Coronary artery (tissue), 2 donors: ENCODE measurements around the gene PSMD2.

Source experiments
- DNase-seq: peaks from one replicate; pipeline ENCODE4 v3.0.0-alpha.2; 2017; ENCODE audit warnings: low spot score
- H3K27ac ChIP-seq, 2 donors: fragments of 200-600 bp; sonication (generic); one replicate each; pipeline ENCODE4 v1.5.1; 2016 to 2019
- H3K4me3 ChIP-seq: fragments of 200-600 bp; sonication (generic); 2 replicates; pipeline ENCODE4 v1.5.1; 2016; ENCODE audit warnings: mild to moderate bottlenecking, moderate library complexity
- CTCF ChIP-seq: fragments of 200-600 bp; sonication (generic); IDR thresholded peaks from one replicate; pipeline ENCODE4 v1.5.1; 2019; ENCODE audit warnings: antibody characterized with exemption

PSMD2 gene

GRCh38 chr3:184348057-184348382, 49.0 kb downstream of the PSMD2 start:
- no peak overlapping the region for H3K27ac ChIP-seq
- TF ChIP-seq CTCF: no peak
- DNase-seq: no peak
- no peak overlapping the region for H3K4me3 ChIP-seq

DNA sequence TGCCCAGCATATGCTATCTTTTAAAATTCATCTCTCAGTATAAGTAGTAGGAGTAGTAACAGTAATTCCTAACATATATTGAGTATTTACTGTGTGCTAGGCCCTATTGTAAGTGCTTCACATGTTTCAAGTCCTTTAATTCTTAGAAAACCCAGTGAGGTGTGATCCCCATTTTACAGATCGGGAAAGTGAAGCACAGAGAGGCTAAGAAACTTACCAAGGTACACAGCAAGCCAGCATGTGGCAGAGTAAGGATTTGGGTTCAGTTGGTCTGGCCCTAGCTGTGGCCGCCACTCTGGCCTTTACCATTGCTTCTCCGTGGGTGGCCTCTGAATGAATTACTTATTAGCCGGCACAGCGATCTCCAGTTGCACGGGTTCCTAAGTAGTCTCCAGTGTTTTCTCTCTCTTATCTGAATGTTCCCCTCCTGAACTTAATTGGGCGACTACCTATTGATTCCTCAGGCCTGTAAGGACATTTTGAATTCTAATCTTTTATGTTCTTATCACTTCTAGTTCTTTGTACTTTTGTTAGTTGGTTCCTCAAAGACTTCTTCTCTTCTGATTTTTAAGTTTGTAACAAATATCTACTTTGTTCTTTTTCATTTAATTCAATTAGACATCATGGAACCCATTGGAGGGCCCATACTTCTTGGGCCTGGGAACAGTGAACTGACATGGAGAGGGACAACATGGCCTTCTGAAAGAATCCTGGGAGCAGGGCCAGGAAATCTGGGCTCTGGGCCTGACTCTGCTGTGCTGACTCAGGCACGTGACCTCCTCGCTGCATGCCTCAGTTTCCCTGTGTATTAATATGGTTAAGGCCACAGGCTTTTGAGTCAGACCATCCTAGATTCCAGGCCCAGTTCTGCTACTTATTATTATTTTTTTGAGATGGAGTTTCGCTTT, 50.8 kb downstream of the PSMD2 start:
- DNase-seq: no peak
- no peak overlapping the region for H3K27ac ChIP-seq
- H3K4me3 ChIP-seq: no peak overlapping the region
- no peak for TF ChIP-seq CTCF

GRCh38 chr3:184350618-184351017, 51.6 kb downstream of the PSMD2 start:
- DNase-seq: no peak
- no peak overlapping the region for H3K4me3 ChIP-seq
- no peak for TF ChIP-seq CTCF
- H3K27ac ChIP-seq: no peak overlapping the region

GRCh38 chr3:184351511-184352148, 52.6 kb downstream of the PSMD2 start:
- Histone ChIP-seq H3K4me3 (no peak overlapping the region), H3K27ac (no peak overlapping the region)
- TF ChIP-seq CTCF: no peak
- no peak for DNase-seq

DNA sequence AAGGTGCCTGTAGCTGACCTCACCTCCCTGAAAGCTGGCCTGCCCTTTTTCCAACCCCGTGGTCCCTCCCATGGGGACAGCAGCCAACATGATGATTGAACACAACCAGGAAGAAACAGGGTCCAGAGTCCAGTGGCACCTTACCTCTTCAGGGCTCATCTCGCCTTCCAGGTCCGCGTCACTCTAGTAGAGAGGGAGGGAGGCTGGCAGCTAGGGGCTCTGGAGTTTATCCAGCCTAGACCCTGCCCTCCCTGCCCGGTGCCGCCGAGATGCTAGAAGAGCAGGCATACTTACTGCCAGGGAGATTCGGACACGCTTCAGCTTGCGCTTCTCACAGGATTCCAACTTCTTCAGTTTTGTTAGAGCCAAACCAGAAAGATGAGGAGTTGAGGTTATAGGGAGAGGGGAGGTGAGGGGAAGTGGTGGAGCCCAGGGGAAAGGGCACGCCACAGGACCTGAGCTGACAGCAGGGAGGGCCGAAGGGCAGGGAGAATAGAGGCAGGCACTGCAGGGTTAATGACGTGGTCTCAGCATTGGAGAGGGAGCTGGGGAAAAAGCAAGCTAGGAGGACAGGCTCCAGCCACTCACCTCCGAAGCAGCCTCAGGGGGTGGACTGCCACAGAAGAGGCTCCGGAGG, 53.2 kb downstream of the PSMD2 start:
- H3K27ac ChIP-seq: no peak overlapping the region
- no peak for DNase-seq
- H3K4me3 ChIP-seq: no peak overlapping the region
- no peak for TF ChIP-seq CTCF

DNA sequence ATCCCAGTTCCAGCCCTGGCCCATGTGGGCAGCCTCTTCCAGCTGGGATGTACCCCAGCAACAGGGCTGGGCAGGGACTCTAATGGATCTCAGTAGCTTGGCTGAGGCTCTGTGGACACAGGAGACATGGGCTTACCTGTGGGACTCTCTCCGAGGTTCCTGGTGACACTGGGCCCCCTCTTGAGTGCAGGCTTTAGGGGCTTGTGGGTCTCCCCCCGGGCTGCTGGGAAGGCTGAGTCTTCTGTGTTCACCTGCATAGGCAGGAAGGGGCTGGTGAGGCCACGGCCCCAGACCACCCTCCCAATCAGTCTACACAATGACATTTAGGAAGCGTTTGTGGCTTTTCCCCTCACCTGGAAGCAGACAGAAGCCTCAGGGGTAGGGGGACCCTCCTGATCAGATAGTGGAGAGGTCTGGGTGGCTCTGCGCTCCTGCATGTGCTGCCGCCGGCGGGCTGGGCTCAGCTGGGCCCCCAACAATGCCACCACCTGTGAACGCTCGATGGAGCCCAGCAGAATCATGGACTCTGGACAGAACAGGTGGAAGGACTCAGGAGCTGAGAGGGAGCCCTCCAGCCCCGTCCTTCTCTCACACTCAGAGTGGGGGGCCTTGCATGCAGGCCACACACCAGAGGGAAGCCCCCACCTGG, 54.0 kb downstream of the PSMD2 start:
- Histone ChIP-seq H3K27ac (no peak overlapping the region), H3K4me3 (no peak overlapping the region)
- TF ChIP-seq CTCF: no peak
- no peak for DNase-seq
